Kasumi-1 (cell line): ENCODE measurements around the gene MRRF.
A peak's percentile ranks its signal among the peaks of the same experiment; 100 is the strongest.
"Not testable (repeated sequence)": the region's sequence is repeated elsewhere in the genome, so short reads cannot be mapped to it uniquely, and the experiment has no call there.

Experiments
- DNase-seq, 2 experiments: peaks; one replicate each; lab custom pipeline; 2025; lab: John Stamatoyannopoulos, UW

The MRRF gene

DNA sequence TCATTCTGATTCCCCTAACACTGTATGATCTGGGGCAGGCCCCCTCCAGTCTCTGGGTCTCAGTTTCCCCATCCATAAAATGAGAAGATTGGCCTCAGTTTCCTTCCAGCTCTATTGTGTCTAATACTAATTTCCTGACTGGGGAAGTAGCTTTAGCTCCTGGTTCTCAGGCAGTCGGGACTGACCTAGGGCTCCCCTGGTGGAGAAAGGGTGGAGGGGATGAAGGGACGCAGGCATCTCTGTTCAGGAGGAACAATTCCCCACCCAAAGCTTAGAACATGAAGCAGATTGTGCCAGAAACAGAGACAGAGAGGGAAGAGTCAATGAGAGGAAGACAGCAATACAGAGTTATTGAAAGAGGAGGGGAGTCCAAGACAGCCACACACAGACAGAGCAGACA, 91.9 kb downstream of the MRRF start:
- peak; percentile 53 to 55 for DNase-seq

DNA sequence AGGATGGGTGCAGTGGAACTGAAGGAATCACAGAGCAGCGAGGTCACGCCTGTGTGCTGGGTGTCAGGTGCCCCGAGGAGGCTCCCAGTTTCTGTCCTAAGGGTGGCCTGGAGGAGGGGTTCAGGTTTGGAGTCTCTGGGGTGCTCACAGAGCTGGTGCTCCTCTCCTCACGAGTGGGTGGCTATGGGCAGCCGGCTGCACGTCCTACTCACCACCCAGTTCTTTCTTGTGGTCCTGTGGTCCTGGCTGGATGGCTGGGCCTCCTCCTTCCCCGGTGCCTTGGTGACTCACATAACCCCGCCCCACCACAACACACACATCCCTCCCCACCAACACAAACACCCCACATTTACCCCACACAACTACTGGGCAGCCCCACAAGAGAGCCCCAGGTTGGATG, 96.2 kb downstream of the MRRF start:
- no peak for DNase-seq

- DNase-seq = not testable (repeated sequence)
Measured at GRCh38 chr9:122363131-122363530, 98.4 kb downstream of the MRRF start.

DNA sequence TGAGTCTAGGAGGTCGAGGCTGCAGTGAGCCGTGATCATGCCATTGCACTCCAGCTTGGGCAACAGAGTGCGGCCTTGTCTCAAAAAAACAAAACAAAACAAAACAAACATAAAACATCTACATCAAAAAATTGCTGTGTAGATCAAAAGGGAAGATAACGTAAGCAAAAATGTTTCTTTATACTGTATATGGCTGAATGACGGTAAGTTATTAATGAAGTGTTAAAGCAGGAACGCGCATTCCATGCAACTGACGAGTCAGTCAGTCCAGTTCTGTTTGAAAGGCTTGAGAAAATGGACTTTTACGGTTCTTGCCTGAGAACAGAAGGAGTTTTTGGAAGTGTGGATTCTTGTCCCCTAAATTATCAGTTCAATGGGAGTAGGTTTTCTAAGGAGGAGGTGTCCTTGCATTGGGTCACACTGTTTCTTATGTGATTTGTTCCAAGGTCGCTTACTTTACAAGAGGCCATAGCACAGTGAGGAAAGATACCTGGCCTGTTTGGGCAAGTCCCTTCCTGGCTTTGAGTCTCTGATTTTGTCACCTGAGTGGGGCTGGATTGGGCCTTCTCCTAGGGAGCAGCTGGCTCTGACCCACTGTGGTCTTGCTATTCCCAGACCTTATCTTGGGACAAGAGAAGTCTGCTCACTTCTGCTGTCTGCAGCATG, 99.6 kb downstream of the MRRF start:
- DNase-seq = no peak

GRCh38 chr9:122364783-122365150, 100.1 kb downstream of the MRRF start:
- DNase-seq = no peak

DNA sequence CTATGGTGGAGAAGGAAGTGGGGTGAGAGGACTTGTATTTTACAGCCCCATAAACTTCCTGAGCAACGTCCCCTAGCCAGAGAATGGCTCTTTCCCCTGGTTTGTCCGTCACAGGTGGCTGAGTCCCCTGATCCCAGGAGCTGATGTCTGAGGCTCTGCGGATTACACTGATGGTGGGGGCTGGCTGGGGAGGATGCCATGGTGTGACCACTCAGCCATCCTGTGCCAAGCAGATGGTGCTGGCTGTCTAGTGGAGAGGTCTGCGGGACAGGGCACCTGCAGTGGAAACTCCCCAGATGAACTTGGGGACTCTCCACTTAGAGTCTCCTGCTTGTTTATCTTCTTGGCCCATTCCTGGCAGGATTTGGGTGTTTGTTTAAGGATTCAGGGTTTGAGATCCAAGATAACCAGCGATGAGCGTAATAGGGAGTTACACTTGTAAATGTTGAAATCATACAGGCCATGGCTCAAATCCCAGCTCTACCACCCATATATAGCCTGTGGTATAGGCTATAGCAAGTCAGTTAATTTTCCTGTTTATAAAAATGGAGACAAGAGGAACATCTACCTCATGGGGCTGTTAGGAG, 101.5 kb downstream of the MRRF start:
- DNase-seq = peak in 1 of 2 experiments; percentile 13

- DNase-seq = no peak
Measured at GRCh38 chr9:122367065-122367464, 102.4 kb downstream of the MRRF start.

DNA sequence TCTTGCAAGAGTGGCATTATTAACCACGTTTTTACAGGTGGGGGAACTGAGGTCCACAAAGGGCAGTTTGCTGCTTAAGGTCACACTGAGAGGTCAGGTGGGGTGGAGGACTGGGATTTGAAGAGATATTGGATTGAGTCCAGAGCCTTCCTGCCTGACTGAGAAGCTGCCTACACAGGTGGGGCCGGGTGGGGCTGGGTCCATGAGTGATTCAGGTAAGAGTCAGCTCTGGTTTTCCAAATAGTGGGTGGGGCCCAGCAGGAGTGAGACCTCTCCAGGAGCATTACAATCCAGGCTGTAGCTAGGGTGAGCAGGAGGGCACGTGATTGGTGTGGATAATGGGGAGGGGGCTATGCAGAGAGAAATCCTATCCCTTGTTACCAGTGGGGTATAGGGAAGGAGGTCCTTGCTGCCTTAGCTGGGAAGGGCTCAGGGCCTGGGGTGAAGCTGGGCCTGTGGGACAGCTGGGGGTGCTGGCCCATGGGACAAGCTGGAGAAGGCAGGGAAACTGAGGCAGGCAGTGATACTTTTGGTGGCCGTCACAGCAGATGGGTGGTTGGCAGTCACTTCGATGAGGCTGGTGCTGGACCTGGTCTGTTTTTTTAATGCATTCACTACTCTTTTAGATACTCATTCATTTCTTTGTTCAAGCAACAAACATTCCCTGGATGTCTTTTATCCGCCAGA, 103.2 kb downstream of the MRRF start:
- no peak for DNase-seq

- DNase-seq = no peak
Measured at GRCh38 chr9:122368642-122369041, 104.0 kb downstream of the MRRF start.

DNA sequence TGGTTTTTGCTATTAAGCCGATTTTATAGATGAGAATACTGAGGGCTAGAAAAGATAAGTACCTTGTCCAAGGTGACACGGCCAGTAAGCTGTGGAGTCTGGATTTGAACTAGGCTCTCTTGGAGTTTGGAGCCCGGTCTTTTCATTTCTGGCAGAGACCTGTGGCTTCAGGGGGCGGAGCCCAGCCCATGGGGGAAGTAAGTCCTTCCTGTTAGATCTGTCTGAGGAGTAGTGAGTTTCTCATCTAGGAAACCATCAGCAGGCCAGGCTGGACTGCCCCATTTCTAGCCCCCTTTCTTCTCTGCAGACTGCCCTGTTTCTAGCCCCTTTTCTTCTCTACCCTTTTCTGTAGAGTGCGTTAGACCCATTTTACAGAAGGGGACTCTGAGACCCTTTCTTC, 105.6 kb downstream of the MRRF start:
- peak; percentile 72 to 85 for DNase-seq

- peak; percentile 68 to 75 for DNase-seq
Measured at GRCh38 chr9:122370869-122371755, 106.4 kb downstream of the MRRF start, which contains the start of gene PTGS1. TSS of gene PTGS1 (plus strand) at chr9:122371024. CDS start at chr9:122371085, 61 bp downstream.

DNA sequence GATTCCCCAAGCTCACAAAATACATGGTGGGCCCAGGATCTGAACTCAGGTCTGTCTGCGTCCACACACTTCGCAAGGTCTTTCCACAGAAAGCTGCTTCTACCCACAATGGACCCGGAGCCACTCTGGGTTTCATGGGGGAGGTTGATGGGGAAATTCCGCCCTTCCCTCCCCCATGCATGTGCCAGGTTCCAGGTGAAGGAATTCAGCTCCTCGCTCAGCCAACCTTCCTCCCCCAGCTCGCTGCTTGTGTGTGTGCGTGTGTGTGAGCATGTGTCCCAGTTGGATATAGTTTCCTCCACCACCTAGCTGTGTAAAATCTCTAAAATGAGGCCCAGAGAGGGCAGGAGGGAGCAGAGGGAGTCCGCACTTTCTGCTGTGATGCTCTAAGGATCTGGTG, 107.2 kb downstream of the MRRF start:
- DNase-seq = no peak

DNA sequence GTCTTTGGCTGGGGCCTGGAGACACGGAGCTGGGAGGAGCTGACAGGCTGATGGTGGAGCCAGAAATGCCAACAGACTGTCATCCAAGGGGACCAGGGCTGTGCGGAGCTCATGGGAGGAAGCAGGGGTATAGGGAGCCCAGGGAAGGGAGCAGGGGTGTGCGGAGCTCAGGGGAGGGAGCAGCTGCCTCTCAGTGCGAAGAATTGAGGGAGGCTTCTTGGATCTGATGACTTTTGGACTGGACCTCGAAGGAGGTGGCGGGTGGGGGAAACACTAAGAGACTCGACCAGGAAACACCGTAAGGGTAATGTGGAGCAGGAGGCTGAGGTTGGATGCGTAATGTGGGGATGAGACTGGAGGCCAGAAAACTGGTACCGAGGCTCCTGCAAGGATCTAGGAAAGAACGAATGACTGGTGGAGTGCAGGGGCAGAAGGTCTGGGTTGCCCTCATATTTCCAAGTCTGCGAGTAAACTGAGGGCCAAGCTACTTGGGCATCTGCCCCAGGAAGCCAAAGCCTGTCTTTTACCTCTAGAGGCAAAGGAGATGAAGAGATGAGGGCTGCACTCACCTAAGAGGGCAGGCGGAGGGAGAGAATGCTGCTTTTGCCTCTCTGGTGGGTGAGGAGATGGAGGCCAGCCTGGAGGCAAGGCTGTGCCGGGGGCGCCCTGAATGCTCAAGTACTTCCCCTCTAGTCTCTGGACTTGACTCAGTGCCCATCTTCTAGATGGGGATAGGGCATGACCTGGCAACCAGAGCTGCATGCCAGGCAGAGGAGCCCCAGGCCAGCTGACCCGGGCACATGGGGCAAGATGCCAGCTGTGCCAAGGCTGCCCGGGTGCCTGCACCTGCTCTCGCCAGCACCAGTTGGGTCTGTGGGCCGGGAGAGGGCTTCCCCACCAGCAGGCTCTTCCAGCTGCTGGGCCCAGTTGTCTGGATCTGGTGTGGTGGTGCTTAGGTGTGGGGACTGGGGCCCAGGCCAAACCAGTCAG, 108.5 kb downstream of the MRRF start:
- DNase-seq = no peak

DNA sequence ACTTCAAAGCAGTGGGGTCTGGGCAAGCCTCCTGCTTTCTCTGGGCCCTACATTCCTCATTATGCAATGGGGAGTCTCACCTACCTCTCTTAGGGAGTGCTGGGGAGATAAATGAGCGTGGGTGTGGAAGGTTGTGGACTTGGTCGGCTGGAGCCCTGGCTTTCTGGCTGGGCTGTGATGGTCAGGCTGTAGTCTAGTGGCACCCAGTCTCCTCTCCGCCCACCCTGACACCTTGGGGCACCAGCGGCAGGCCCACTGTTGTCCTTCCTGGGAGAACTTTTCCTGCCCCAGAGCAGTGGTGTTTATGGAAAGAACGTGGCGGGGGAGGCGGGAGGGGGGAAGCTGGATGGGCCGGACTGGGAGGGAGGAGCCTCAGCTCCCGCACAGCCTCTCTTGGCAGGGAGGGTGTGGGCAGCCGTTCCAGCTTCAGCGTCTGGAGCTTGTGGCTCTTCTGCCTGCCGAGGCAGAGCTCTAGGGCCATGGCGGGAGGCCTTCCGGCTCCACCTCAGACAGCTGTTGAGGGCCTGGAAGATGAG, 110.3 kb downstream of the MRRF start:
- no peak for DNase-seq

GRCh38 chr9:122376796-122377195, 112.1 kb downstream of the MRRF start:
- no peak for DNase-seq

- DNase-seq = peak; percentile 54 to 62
Measured at GRCh38 chr9:122377241-122378164, 112.8 kb downstream of the MRRF start.

GRCh38 chr9:122378236-122378635, 113.6 kb downstream of the MRRF start:
- no peak for DNase-seq

- DNase-seq = peak in 1 of 2 experiments; percentile 8
Measured at GRCh38 chr9:122379340-122379739, 114.7 kb downstream of the MRRF start.

DNA sequence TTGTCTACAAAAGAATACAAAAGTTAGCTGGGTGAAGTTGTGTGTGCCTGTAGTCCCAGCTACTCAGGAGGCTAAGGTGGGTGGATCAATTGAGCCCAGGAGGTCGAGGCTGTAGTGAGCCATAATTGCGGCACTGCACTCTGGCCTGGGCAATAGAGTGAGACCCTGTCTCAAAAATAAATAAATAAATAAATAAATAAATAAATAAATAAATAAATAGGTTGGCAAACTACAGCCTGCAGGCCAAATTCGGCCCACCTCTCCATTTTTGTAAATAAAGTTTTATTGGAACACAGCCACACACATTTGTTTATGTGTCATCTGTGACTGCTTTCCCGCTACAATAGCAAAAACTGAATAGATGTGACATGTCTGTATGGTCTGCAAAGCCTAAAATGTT, 115.6 kb downstream of the MRRF start:
- no peak for DNase-seq
